HCT116 (cell line): Measurements from ENCODE around the gene MTMR6. TPM values are rescaled to one million over a fixed set of nuclear protein-coding genes. Genes with fewer than 3 reads are reported as not detected.

Experiments used
- ATAC-seq: fragments of 200-7000 bp; cut with Tn5 transposase; 2 replicates; pipeline ENCODE4 v1.9.1; 2020; ENCODE audit warnings: mild to moderate bottlenecking, moderate library complexity
- BruUV-seq: library from RNA; stranded (reverse); fragments of 400-500 nt; replicated peaks from 2 replicates; lab custom pipeline; 2021; lab: Mats Ljungman, UMichigan
- CTCF ChIA-PET: fragments of 300-600 bp; sonication (Branson Sonifier 250); formaldehyde crosslinking; loops from one replicate; lab custom pipeline; 2021; ENCODE audit warnings: antibody characterized with exemption; lab: Charles Lee
- POLR2A ChIA-PET: fragments of 300-600, 350-600 bp; sonication (Branson Sonifier 250); formaldehyde crosslinking; loops from one replicate; lab custom pipeline; 2021; ENCODE audit warnings: antibody characterized with exemption; lab: Charles Lee
- RAD21 ChIA-PET, 2 experiments: fragments of 300-600 bp; sonication (Branson Sonifier 250); formaldehyde crosslinking; loops; one replicate each; lab custom pipeline; 2023; ENCODE audit warnings: low total read pairs in 2 of 2; ENCODE audit not compliant: uncharacterized antibody in 2 of 2, unreplicated experiment in 2 of 2, low non-redundant PET in 1 of 2; lab: Charles Lee
- DNase-seq: peaks from one replicate; pipeline ENCODE4 v3.0.0-alpha.2; 2010; ENCODE audit warnings: low read depth, low spot score
- H2AFZ ChIP-seq: fragments of 200-600 bp; shearing (Covaris generic), sonication (generic); 2 replicates; pipeline ENCODE4 v1.6.1; 2017; ENCODE audit warnings: low read depth, mixed run types, mixed read lengths, antibody characterized with exemption, low read length; ENCODE audit not compliant: poor library complexity, severe bottlenecking
- H3K27ac ChIP-seq: 2 replicates; pipeline ENCODE4 v1.5.1; 2012; ENCODE audit warnings: low read depth, low read length
- H3K27me3 ChIP-seq: fragments of 200-600 bp; sonication (generic); 2 replicates; pipeline ENCODE4 v1.6.1; 2016; ENCODE audit warnings: mixed run types, low read length, mixed read lengths; ENCODE audit not compliant: insufficient read depth
- H3K36me3 ChIP-seq, 2 experiments: fragments of 200-500 bp in 1 of 2; fragments of 200-600 bp in 1 of 2; sonication (Bioruptor generic) in 1 of 2; sonication (generic) in 1 of 2; 2 replicates each; pipeline versions ENCODE4 v1.5.1 to v1.6.1; 2014 to 2016; ENCODE audit warnings: low read length in 2 of 2, inconsistent platforms in 1 of 2, mixed read lengths in 1 of 2, mixed run types in 1 of 2; ENCODE audit not compliant: insufficient read depth in 2 of 2, control insufficient read depth in 1 of 2
- H3K4me1 ChIP-seq, 2 experiments: fragments of 200-600 bp in 1 of 2; sonication (generic) in 1 of 2; 2 replicates each; pipeline versions ENCODE4 v1.5.1 to v1.6.1; 2012 to 2017; ENCODE audit warnings: low read length in 2 of 2, inconsistent platforms in 1 of 2, mild to moderate bottlenecking in 1 of 2, mixed read lengths in 1 of 2, mixed run types in 1 of 2, moderate library complexity in 1 of 2; ENCODE audit not compliant: insufficient read depth in 2 of 2, control insufficient read depth in 1 of 2
- H3K4me2 ChIP-seq: fragments of 200-600 bp; sonication (generic); 2 replicates; pipeline ENCODE4 v1.6.1; 2017; ENCODE audit warnings: mixed run types, low read length, mixed read lengths
- H3K4me3 ChIP-seq, 2 experiments: fragments of 200-600 bp in 1 of 2; sonication (generic) in 1 of 2; replicated peaks in 1 of 2; 2 replicates each; pipeline ENCODE4 v1.5.1; 2011 to 2016; ENCODE audit warnings: low read length in 2 of 2, control low read depth in 1 of 2, low read depth in 1 of 2, mild to moderate bottlenecking in 1 of 2, mixed read lengths in 1 of 2, mixed run types in 1 of 2
- H3K79me2 ChIP-seq: fragments of 200-600 bp; sonication (generic); 2 replicates; pipeline ENCODE4 v1.6.1; 2017; ENCODE audit warnings: mild to moderate bottlenecking, mixed run types, low read length, moderate library complexity, mixed read lengths; ENCODE audit not compliant: insufficient read depth
- H3K9ac ChIP-seq: fragments of 200-600 bp; sonication (generic); 2 replicates; pipeline ENCODE4 v1.6.1; 2016; ENCODE audit warnings: low read length, mixed read lengths
- H3K9me2 ChIP-seq: fragments of 200-600 bp; sonication (generic), shearing (Covaris generic); 2 replicates; pipeline ENCODE4 v1.6.1; 2017; ENCODE audit warnings: mixed run types, mild to moderate bottlenecking, moderate library complexity; ENCODE audit not compliant: insufficient read depth
- H3K9me3 ChIP-seq, 2 experiments: fragments of 200-500 bp in 1 of 2; fragments of 200-600 bp in 1 of 2; sonication (Bioruptor generic) in 1 of 2; sonication (generic) in 1 of 2; 2 replicates each; pipeline ENCODE4 v1.6.1; 2014 to 2017; ENCODE audit warnings: low read length in 2 of 2, mixed read lengths in 2 of 2, inconsistent platforms in 1 of 2, low read depth in 1 of 2, mild to moderate bottlenecking in 1 of 2, mixed run types in 1 of 2, moderate library complexity in 1 of 2; ENCODE audit not compliant: control insufficient read depth in 1 of 2, insufficient read depth in 1 of 2
- H4K20me1 ChIP-seq: fragments of 200-600 bp; sonication (generic), shearing (Covaris generic); 2 replicates; pipeline ENCODE4 v1.6.1; 2017; ENCODE audit warnings: mixed run types, mild to moderate bottlenecking, moderate library complexity; ENCODE audit not compliant: insufficient read depth
- FOSL1 ChIP-seq: IDR thresholded peaks from 2 replicates; pipeline ENCODE4 v1.6.1; 2012; ENCODE audit warnings: low read depth
- SIN3A ChIP-seq: IDR thresholded peaks from 2 replicates; pipeline ENCODE4 v1.6.1; 2012; ENCODE audit warnings: low read depth
- SP1 ChIP-seq: IDR thresholded peaks from 2 replicates; pipeline ENCODE4 v1.6.1; 2012; ENCODE audit warnings: low read depth
- ZNF274 ChIP-seq: fragments of 200-500 bp; sonication (Bioruptor generic); IDR thresholded peaks from 2 replicates; pipeline ENCODE4 v1.6.1; 2014; ENCODE audit warnings: mild to moderate bottlenecking, low read depth, low read length, inconsistent platforms
- intact Hi-C: fragments of 100-400 bp; cut with micrococcal nuclease; formaldehyde crosslinking; loops from 2 replicates; pipeline ENCODE4 v1.10.0; 2022
- total RNA-seq: library from RNA; stranded (reverse); gene quantifications from one replicate; pipeline ENCODE4 v1.2.1, GENCODE V29; 2021; ENCODE audit not compliant: unreplicated experiment
- TF ChIP-seq, protein P1 (sequence below): IDR thresholded peaks from 2 replicates; pipeline ENCODE4 v1.6.1; 2012; ENCODE audit warnings: low read depth
- TF ChIP-seq, protein P2 (sequence below): IDR thresholded peaks from 2 replicates; pipeline ENCODE4 v1.6.1; 2012

The MTMR6 gene
- total RNA-seq, 1 experiment from 2014 or later = 11.4 TPM

DNA sequence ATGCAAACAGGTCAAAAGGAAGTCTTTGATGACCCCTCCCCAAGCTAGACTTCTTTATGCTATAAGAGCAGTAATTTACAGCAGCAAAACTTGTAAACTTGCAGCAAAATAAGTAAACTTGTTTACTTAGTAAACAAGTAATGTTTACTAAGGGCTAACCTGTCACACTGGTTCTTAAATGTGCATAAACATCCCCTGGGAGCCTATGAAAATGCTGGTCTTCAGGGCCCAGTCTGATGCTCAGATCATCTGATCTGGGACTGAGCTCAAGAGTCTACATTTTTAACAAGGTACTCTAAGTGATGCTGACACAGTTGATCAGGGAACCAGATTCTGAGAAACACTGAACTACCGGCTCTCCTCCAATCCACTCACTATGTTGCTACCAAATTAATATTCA is 53.4 kb downstream of the MTMR6 start:
- H3K9me2 ChIP-seq = no peaks in the 10 kb centered on the region
- no peak for DNase-seq
- no peak overlapping the region for H2AFZ ChIP-seq
- TF ChIP-seq, protein P1, sequence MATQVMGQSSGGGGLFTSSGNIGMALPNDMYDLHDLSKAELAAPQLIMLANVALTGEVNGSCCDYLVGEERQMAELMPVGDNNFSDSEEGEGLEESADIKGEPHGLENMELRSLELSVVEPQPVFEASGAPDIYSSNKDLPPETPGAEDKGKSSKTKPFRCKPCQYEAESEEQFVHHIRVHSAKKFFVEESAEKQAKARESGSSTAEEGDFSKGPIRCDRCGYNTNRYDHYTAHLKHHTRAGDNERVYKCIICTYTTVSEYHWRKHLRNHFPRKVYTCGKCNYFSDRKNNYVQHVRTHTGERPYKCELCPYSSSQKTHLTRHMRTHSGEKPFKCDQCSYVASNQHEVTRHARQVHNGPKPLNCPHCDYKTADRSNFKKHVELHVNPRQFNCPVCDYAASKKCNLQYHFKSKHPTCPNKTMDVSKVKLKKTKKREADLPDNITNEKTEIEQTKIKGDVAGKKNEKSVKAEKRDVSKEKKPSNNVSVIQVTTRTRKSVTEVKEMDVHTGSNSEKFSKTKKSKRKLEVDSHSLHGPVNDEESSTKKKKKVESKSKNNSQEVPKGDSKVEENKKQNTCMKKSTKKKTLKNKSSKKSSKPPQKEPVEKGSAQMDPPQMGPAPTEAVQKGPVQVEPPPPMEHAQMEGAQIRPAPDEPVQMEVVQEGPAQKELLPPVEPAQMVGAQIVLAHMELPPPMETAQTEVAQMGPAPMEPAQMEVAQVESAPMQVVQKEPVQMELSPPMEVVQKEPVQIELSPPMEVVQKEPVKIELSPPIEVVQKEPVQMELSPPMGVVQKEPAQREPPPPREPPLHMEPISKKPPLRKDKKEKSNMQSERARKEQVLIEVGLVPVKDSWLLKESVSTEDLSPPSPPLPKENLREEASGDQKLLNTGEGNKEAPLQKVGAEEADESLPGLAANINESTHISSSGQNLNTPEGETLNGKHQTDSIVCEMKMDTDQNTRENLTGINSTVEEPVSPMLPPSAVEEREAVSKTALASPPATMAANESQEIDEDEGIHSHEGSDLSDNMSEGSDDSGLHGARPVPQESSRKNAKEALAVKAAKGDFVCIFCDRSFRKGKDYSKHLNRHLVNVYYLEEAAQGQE = no peak
- TF ChIP-seq, protein P2, sequence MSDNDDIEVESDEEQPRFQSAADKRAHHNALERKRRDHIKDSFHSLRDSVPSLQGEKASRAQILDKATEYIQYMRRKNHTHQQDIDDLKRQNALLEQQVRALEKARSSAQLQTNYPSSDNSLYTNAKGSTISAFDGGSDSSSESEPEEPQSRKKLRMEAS = no peak
- TF ChIP-seq SP1 (no peak), FOSL1 (no peak), ZNF274 (no peak), SIN3A (no peak)
- no peaks in the 10 kb centered on the region for H3K79me2 ChIP-seq
- no peak overlapping the region for H3K4me3 ChIP-seq
- intact Hi-C loops = loop anchor here (2.0 kb wide), 1 partner anchor 141 kb away; no protein-coding TSS in a partner anchor
- H3K27ac ChIP-seq = no peak overlapping the region
- ChIA-PET RAD21 (no interaction called here), CTCF (interaction anchor here (1.0 to 1.3 kb wide), 2 partner anchors 20 to 142 kb away, joined by 4 to 6 read pairs; no protein-coding TSS in a partner anchor), POLR2A (no interaction called here)
- H4K20me1 ChIP-seq = no peaks in the 10 kb centered on the region
- H3K36me3 ChIP-seq = no peaks in the 10 kb centered on the region
- no peak overlapping the region for H3K4me2 ChIP-seq
- no peak overlapping the region for H3K9ac ChIP-seq
- ATAC-seq = no peak
- BruUV-seq = no TSS peak
- no peaks in the 10 kb centered on the region for H3K4me1 ChIP-seq
- no peaks in the 10 kb centered on the region for H3K27me3 ChIP-seq
- no peaks in the 10 kb centered on the region for H3K9me3 ChIP-seq
